Gastroesophageal sphincter (tissue), 3 donors: ENCODE measurements around the gene RBM15.

Experiments
- EP300 ChIP-seq: sonication (generic); formaldehyde crosslinking; IDR thresholded peaks from one replicate; pipeline ENCODE4 v1.6.1; 2017; ENCODE audit warnings: antibody characterized with exemption, mild to moderate bottlenecking
- POLR2A ChIP-seq, 2 donors: fragments of 450-650 bp; IDR thresholded peaks; one replicate each; pipeline ENCODE4 v1.6.1; 2017; ENCODE audit warnings: antibody characterized with exemption in 2 of 2, mild to moderate bottlenecking in 2 of 2, moderate library complexity in 1 of 2
- TF ChIP-seq, protein P1 (sequence below), 4 experiments: fragments of 200-600 bp in 2 of 4; fragments of 450-650 bp in 2 of 4; sonication (generic) in 1 of 4; IDR thresholded peaks; one replicate each; pipeline ENCODE4 v1.5.1; 2017 to 2019; ENCODE audit warnings: antibody characterized with exemption in 4 of 4, mild to moderate bottlenecking in 2 of 4, moderate library complexity in 2 of 4

DNA sequence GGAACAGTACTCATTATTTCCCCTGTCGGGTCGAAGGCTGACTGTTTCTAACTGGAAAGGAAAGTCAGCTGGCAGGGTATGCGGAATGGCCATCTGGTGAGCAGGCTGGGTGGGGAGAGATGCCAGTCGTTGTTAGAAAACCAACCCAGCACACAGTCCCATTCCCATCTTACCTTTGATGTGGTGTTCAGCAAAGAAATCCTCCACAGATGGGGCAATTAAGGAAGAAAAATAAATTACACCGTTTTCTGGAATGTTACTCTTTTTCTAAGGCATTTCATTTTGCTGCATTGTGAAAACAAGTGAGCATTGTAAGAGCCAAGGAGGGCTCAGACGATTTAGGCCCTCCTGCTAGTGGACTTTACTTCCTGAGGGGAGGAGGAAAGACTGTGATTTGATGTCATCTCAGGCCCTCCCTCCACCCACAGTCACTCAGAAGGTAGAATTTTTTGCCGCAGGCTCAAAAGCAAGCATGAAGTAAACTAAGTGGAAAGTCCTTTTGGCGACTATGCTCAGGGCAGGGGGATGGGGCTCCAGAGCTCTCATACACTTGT lies 51.6 kb downstream of the RBM15 start, which contains the start of gene SLC16A4:
- TF ChIP-seq, protein P1, sequence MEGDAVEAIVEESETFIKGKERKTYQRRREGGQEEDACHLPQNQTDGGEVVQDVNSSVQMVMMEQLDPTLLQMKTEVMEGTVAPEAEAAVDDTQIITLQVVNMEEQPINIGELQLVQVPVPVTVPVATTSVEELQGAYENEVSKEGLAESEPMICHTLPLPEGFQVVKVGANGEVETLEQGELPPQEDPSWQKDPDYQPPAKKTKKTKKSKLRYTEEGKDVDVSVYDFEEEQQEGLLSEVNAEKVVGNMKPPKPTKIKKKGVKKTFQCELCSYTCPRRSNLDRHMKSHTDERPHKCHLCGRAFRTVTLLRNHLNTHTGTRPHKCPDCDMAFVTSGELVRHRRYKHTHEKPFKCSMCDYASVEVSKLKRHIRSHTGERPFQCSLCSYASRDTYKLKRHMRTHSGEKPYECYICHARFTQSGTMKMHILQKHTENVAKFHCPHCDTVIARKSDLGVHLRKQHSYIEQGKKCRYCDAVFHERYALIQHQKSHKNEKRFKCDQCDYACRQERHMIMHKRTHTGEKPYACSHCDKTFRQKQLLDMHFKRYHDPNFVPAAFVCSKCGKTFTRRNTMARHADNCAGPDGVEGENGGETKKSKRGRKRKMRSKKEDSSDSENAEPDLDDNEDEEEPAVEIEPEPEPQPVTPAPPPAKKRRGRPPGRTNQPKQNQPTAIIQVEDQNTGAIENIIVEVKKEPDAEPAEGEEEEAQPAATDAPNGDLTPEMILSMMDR (IDR thresholded peaks at IDR 0.05): no peak
- TF ChIP-seq POLR2A (IDR thresholded peaks at IDR 0.05) (peak in 1 of 2 donors; percentile 15), EP300 (no peak)
